SK-N-SH (cell line): ENCODE results near the gene EPHA6. TPM values are rescaled to one million over a fixed set of nuclear protein-coding genes. Genes with fewer than 3 reads are reported as not detected.
A peak's percentile ranks its signal among the peaks of the same experiment; 100 is the strongest.

Experiments
- CTCF ChIA-PET: fragments of 300-600, 350-600 bp; formaldehyde crosslinking; extraction: SDS; loops from one replicate; lab custom pipeline; 2021; lab: Yijun Ruan, JAX
- POLR2A ChIA-PET: fragments of 350-600 bp; sonication (Branson Sonifier 250); formaldehyde crosslinking; extraction: SDS; loops from one replicate; lab custom pipeline; 2020; ENCODE audit warnings: antibody characterized with exemption, inconsistent platforms; lab: Yijun Ruan, JAX
- DNase-seq: peaks from one replicate; pipeline ENCODE4 v3.0.0; 2012
- H2AFZ ChIP-seq: fragments of 200-600 bp; sonication (generic); 2 replicates; pipeline ENCODE4 v1.8.1; 2016; ENCODE audit warnings: antibody characterized with exemption, mild to moderate bottlenecking, low read depth
- H3F3A ChIP-seq: fragments of 200-600 bp; sonication (generic); replicated peaks from 2 replicates; pipeline ENCODE3; 2016; ENCODE audit warnings: antibody characterized with exemption, mild to moderate bottlenecking; ENCODE audit not compliant: insufficient read depth
- H3K27ac ChIP-seq, 2 experiments: fragments of 200-500 bp in 1 of 2; fragments of 200-600 bp in 1 of 2; sonication (Bioruptor generic) in 1 of 2; sonication (generic), shearing (Covaris generic) in 1 of 2; 2 replicates each; pipeline versions ENCODE4 v1.5.1 to v1.6.1; 2014 to 2016; ENCODE audit warnings: low read depth in 2 of 2, inconsistent platforms in 1 of 2, low read length in 1 of 2, mild to moderate bottlenecking in 1 of 2, mixed read lengths in 1 of 2
- H3K27me3 ChIP-seq: fragments of 200-600 bp; sonication (generic), shearing (Covaris generic); 2 replicates; pipeline ENCODE4 v1.6.1; 2016; ENCODE audit warnings: mixed run types; ENCODE audit not compliant: insufficient read depth
- H3K36me3 ChIP-seq, 2 experiments: fragments of 200-500 bp in 1 of 2; fragments of 200-600 bp in 1 of 2; sonication (Bioruptor generic) in 1 of 2; sonication (generic) in 1 of 2; replicated peaks in 1 of 2; 2 replicates each; pipeline versions ENCODE3 to v1.5.1; 2014 to 2016; ENCODE audit warnings: low read length in 1 of 2, mild to moderate bottlenecking in 1 of 2; ENCODE audit not compliant: insufficient read depth in 2 of 2, control insufficient read depth in 1 of 2
- H3K4me1 ChIP-seq, 2 experiments: fragments of 200-500 bp in 1 of 2; fragments of 200-600 bp in 1 of 2; sonication (Bioruptor generic) in 1 of 2; sonication (generic), shearing (Covaris generic) in 1 of 2; 2 replicates each; pipeline versions ENCODE4 v1.5.1 to v1.6.1; 2014 to 2016; ENCODE audit warnings: low read depth in 1 of 2, low read length in 1 of 2, mixed run types in 1 of 2; ENCODE audit not compliant: insufficient read depth in 2 of 2, control insufficient read depth in 1 of 2
- H3K4me2 ChIP-seq: fragments of 200-600 bp; sonication (generic), shearing (Covaris generic); 2 replicates; pipeline ENCODE4 v1.6.1; 2017; ENCODE audit warnings: mixed run types
- H3K4me3 ChIP-seq, 2 experiments: fragments of 200-500 bp in 1 of 2; fragments of 200-600 bp in 1 of 2; sonication (Bioruptor generic) in 1 of 2; sonication (generic), shearing (Covaris generic) in 1 of 2; 2 replicates each; pipeline versions ENCODE4 v1.5.1 to v1.8.1; 2014 to 2016; ENCODE audit warnings: low read depth in 2 of 2, inconsistent platforms in 1 of 2, low read length in 1 of 2, mild to moderate bottlenecking in 1 of 2, mixed read lengths in 1 of 2, moderate library complexity in 1 of 2
- H3K79me2 ChIP-seq: fragments of 200-600 bp; sonication (generic); 2 replicates; pipeline ENCODE4 v1.8.1; 2017; ENCODE audit warnings: mild to moderate bottlenecking; ENCODE audit not compliant: insufficient read depth
- H3K9ac ChIP-seq: fragments of 200-600 bp; sonication (generic); 2 replicates; pipeline ENCODE4 v1.6.1; 2017; ENCODE audit warnings: mixed run types
- H3K9me2 ChIP-seq: fragments of 200-600 bp; sonication (generic); 2 replicates; pipeline ENCODE4 v1.6.1; 2017; ENCODE audit warnings: mixed run types
- H3K9me3 ChIP-seq: fragments of 200-600 bp; sonication (generic); 2 replicates; pipeline ENCODE4 v1.6.1; 2017; ENCODE audit warnings: mixed run types, mild to moderate bottlenecking, moderate library complexity
- H4K20me1 ChIP-seq: fragments of 200-600 bp; sonication (generic); 2 replicates; pipeline ENCODE4 v1.6.1; 2017; ENCODE audit warnings: mild to moderate bottlenecking, mixed run types; ENCODE audit not compliant: insufficient read depth
- CHD2 ChIP-seq: fragments of 150-350 bp; IDR thresholded peaks from 2 replicates; pipeline ENCODE4 v1.6.1; 2018; ENCODE audit warnings: low read length; ENCODE audit not compliant: partially characterized antibody
- CTCF ChIP-seq: fragments of 200-600 bp; sonication (generic); IDR thresholded peaks from 2 replicates; pipeline ENCODE4 v1.6.1; 2017; ENCODE audit warnings: antibody characterized with exemption, mild to moderate bottlenecking, moderate library complexity
- EP300 ChIP-seq, 2 experiments: IDR thresholded peaks; 2 replicates each; pipeline versions ENCODE4 v1.4.0 to v1.6.1; 2012; ENCODE audit warnings: borderline replicate concordance in 1 of 2, low read depth in 1 of 2, low read length in 1 of 2
- EZH2phosphoT487 ChIP-seq: fragments of 200-600 bp; sonication (generic); IDR thresholded peaks from 2 replicates; pipeline ENCODE4 v1.6.1; 2017; ENCODE audit warnings: low read depth, mixed run types, mild to moderate bottlenecking, antibody characterized with exemption, moderate library complexity, borderline replicate concordance
- FOSL2 ChIP-seq: IDR thresholded peaks from 2 replicates; pipeline ENCODE4 v1.4.0; 2012; ENCODE audit warnings: low read depth, mild to moderate bottlenecking, moderate library complexity, borderline replicate concordance
- GABPA ChIP-seq: IDR thresholded peaks from 2 replicates; pipeline ENCODE4 v1.4.0; 2012; ENCODE audit warnings: low read depth, mild to moderate bottlenecking
- JUND ChIP-seq: IDR thresholded peaks from 2 replicates; pipeline ENCODE4 v1.4.0; 2012
- MAX ChIP-seq: IDR thresholded peaks from 2 replicates; pipeline ENCODE4 v1.4.0; 2012; ENCODE audit warnings: low read depth
- MXI1 ChIP-seq: IDR thresholded peaks from 2 replicates; pipeline ENCODE4 v1.6.1; 2012; ENCODE audit warnings: mild to moderate bottlenecking, low read depth, low read length, improper control_type of control experiment
- NRF1 ChIP-seq: IDR thresholded peaks from 2 replicates; pipeline ENCODE4 v1.6.1; 2012; ENCODE audit warnings: low read depth, mild to moderate bottlenecking, low read length
- PBX3 ChIP-seq: IDR thresholded peaks from 2 replicates; pipeline ENCODE4; 2012
- POLR2AphosphoS5 ChIP-seq: IDR thresholded peaks from 2 replicates; pipeline ENCODE4 v1.6.1; 2012; ENCODE audit warnings: low read depth, low read length
- RAD21 ChIP-seq: IDR thresholded peaks from 2 replicates; pipeline ENCODE4 v1.6.1; 2012; ENCODE audit warnings: mild to moderate bottlenecking, low read length
- RCOR1 ChIP-seq: fragments of 150-350 bp; IDR thresholded peaks from 2 replicates; pipeline ENCODE4 v1.6.1; 2017; ENCODE audit warnings: antibody characterized with exemption, low read length
- RFX5 ChIP-seq: IDR thresholded peaks from 2 replicates; pipeline ENCODE4 v1.6.1; 2012; ENCODE audit warnings: mild to moderate bottlenecking, improper control_type of control experiment, low read length
- SIN3A ChIP-seq: IDR thresholded peaks from 2 replicates; pipeline ENCODE4 v1.6.1; 2012; ENCODE audit warnings: low read depth, mild to moderate bottlenecking, low read length, moderate library complexity, borderline replicate concordance
- TCF12 ChIP-seq: IDR thresholded peaks from 2 replicates; pipeline ENCODE4 v1.4.0; 2012
- TEAD4 ChIP-seq: IDR thresholded peaks from 2 replicates; pipeline ENCODE4 v1.4.0; 2012; ENCODE audit warnings: mild to moderate bottlenecking, borderline replicate concordance; ENCODE audit not compliant: insufficient read depth
- YY1 ChIP-seq: IDR thresholded peaks from 2 replicates; pipeline ENCODE4 v1.4.0; 2012; ENCODE audit warnings: low read depth, mild to moderate bottlenecking
- WGBS: methylation state at CpG from one replicate; pipeline ENCODE4 v1.1.6; 2017; ENCODE audit warnings: low lambda C conversion rate; 5-methylcytosine and 5-hydroxymethylcytosine counted together
- polyA plus RNA-seq, 3 experiments: library from polyadenylated mRNA; depleted of rRNA; stranded (reverse); fragments of >200 nt; gene quantifications; 2 replicates each; pipeline ENCODE4 v1.2.3, GENCODE V29; 2012

EPHA6 gene
- polyA plus RNA-seq, 1 of the 3 experiments (the other 2 are of a cell fraction) = not detected

GRCh38 chr3:97763586-97764406 is 949.4 kb downstream of the EPHA6 start:
- Histone ChIP-seq H2AFZ (peak overlapping the region; percentile 97), H3K9me3 (no peaks in the 10 kb centered on the region), H3K4me3 (peak overlapping the region; percentile 87 to 95), H3F3A (no peaks in the 10 kb centered on the region), H3K9me2 (no peaks in the 10 kb centered on the region), H3K36me3 (peaks cover 0 to 6% of the 10 kb centered on the region in 2 experiments), H3K79me2 (peaks cover 3% of the 10 kb centered on the region), H3K4me1 (peaks cover 0 to 10% of the 10 kb centered on the region in 2 experiments; a peak in 3 of 4 replicates), H3K27me3 (no peaks in the 10 kb centered on the region), H3K27ac (peak overlapping the region; percentile 81 to 99), H4K20me1 (no peaks in the 10 kb centered on the region), H3K4me2 (peak overlapping the region; percentile 71), H3K9ac (peak overlapping the region; percentile 60)
- WGBS = 34% methylated on average over 18 of the region's 22 CpGs
- TF ChIP-seq TCF12 = no peak
- no peak for TF ChIP-seq RFX5
- TF ChIP-seq CTCF = no peak
- no peak for TF ChIP-seq TEAD4
- ChIA-PET CTCF (interaction anchor here (0.8 to 1.8 kb wide), 6 partner anchors 8 to 901 kb away, joined by 3 to 5 read pairs (median 4); no protein-coding TSS in a partner anchor), POLR2A (interaction anchor here (1.0 to 1.7 kb wide), 3 partner anchors 14 to 208 kb away, joined by 4 to 6 read pairs (median 5); no protein-coding TSS in a partner anchor)
- DNase-seq = peak; percentile 10

- Histone ChIP-seq H3K27me3 (no peaks in the 10 kb centered on the region), H2AFZ (peak within 1 kb of the TSS; percentile 97), H3K9me3 (no peaks in the 10 kb centered on the region), H3K79me2 (peaks cover 3% of the 10 kb centered on the region), H3K27ac (peak within 1 kb of the TSS; percentile 81 to 99), H3K9me2 (no peaks in the 10 kb centered on the region), H3K4me3 (peak within 1 kb of the TSS; percentile 87 to 95), H3F3A (no peaks in the 10 kb centered on the region), H4K20me1 (no peaks in the 10 kb centered on the region), H3K36me3 (peaks cover 0 to 14% of the 10 kb centered on the region in 2 experiments), H3K9ac (peak within 1 kb of the TSS; percentile 60), H3K4me2 (peak within 1 kb of the TSS; percentile 71), H3K4me1 (peaks cover 0 to 10% of the 10 kb centered on the region in 2 experiments; a peak in 3 of 4 replicates)
- ChIA-PET CTCF (interaction anchor here (0.6 to 1.8 kb wide), 8 partner anchors 8 to 902 kb away, joined by 3 to 5 read pairs (median 4); no protein-coding TSS in a partner anchor), POLR2A (interaction anchor here (0.6 to 1.7 kb wide), 4 partner anchors 15 to 207 kb away, joined by 3 to 6 read pairs (median 4); no protein-coding TSS in a partner anchor)
- under 1% methylated on average over 37 of the region's 46 CpGs for WGBS
- peak; percentile 81 for DNase-seq
- TF ChIP-seq JUND (no peak), FOSL2 (no peak), RAD21 (no peak; the same call in 1 of the 2 replicates), PBX3 (no peak; the same call in 1 of the 2 replicates), TCF12 (no peak), EZH2phosphoT487 (no peak), GABPA (peak; percentile 73), NRF1 (peak; percentile 65; the same call in 1 of the 2 replicates), YY1 (0 out of 2 replicates have a peak, but pooled peaks have one; percentile 35), CHD2 (peak; percentile 81), SIN3A (peak; percentile 75; the same call in 1 of the 2 replicates), MAX (peak; percentile 79), POLR2AphosphoS5 (peak; percentile 64), RCOR1 (no peak), EP300 (IDR thresholded peaks at IDR 0.05; ENCODE audit: borderline replicate concordance in 1 of 2, low read depth in 1 of 2, low read length in 1 of 2) (no peak), MXI1 (peak; percentile 77)
These were observed 950.2 kb downstream of the EPHA6 start, which contains the start of gene ARL6 for GRCh38 chr3:97764407-97765238. Gene ARL6 (plus strand): TSS chr3:97764758. CDS start chr3:97768108, 3,350 bp downstream.
